WTC11 (cell line): ENCODE measurements around the gene NDOR1. TPM values are rescaled to one million over a fixed set of nuclear protein-coding genes. Genes with fewer than 3 reads are reported as not detected.

Experiments used
- ATAC-seq: fragments of 200-7000 bp; cut with Tn5 transposase; 2 replicates; pipeline ENCODE4 v1.10.0; 2021; ENCODE audit warnings: mild to moderate bottlenecking, moderate library complexity
- CTCF ChIA-PET: fragments of 300-600 bp; sonication (Branson Sonifier 250); formaldehyde crosslinking; loops from one replicate; lab custom pipeline; 2021; ENCODE audit warnings: antibody characterized with exemption; lab: Charles Lee
- POLR2A ChIA-PET: fragments of 350-600 bp; sonication (Branson Sonifier 250); formaldehyde crosslinking; loops from one replicate; lab custom pipeline; 2021; ENCODE audit warnings: antibody characterized with exemption; lab: Charles Lee
- DNase-seq: peaks from one replicate; pipeline ENCODE4 v3.0.0; 2021; ENCODE audit warnings: low spot score
- H3K27ac Mint-ChIP-seq: 2 replicates; pipeline ENCODE4 v1.8.0; 2021; ENCODE audit warnings: mixed read lengths
- H3K27me3 Mint-ChIP-seq: 2 replicates; pipeline ENCODE4 v1.8.0; 2021; ENCODE audit warnings: low read depth, mild to moderate bottlenecking, moderate library complexity, mixed read lengths
- H3K36me3 Mint-ChIP-seq: 2 replicates; pipeline ENCODE4 v1.8.0; 2021; ENCODE audit warnings: mixed read lengths
- H3K4me1 Mint-ChIP-seq: 2 replicates; pipeline ENCODE4 v1.8.0; 2022; ENCODE audit warnings: mixed read lengths
- H3K4me3 Mint-ChIP-seq: 2 replicates; pipeline ENCODE4 v1.8.0; 2021; ENCODE audit warnings: mild to moderate bottlenecking, moderate library complexity, mixed read lengths
- H3K9me3 Mint-ChIP-seq: 2 replicates; pipeline ENCODE4 v1.8.0; 2021; ENCODE audit warnings: mixed read lengths
- ESRRA ChIP-seq: sonication (generic); formaldehyde crosslinking; IDR thresholded peaks from 2 replicates; pipeline ENCODE4 v1.8.1; 2022; ENCODE audit warnings: mild to moderate bottlenecking, missing genetic modification reagents, borderline replicate concordance
- ETV6 ChIP-seq: sonication (generic); formaldehyde crosslinking; IDR thresholded peaks from 2 replicates; pipeline ENCODE4 v1.8.1; 2022; ENCODE audit warnings: mild to moderate bottlenecking, missing genetic modification reagents
- GTF2I ChIP-seq: fragments of 250-450 bp; sonication (Bioruptor Pico); conservative IDR thresholded peaks from 2 replicates; pipeline ENCODE4 v1.4.0; 2021; ENCODE audit warnings: mild to moderate bottlenecking
- JUN ChIP-seq: sonication (generic); formaldehyde crosslinking; IDR thresholded peaks from 2 replicates; pipeline ENCODE4 v1.8.0; 2023; ENCODE audit warnings: mild to moderate bottlenecking, missing genetic modification reagents
- PRRX2 ChIP-seq: fragments of 250-450 bp; sonication (Bioruptor Pico); IDR thresholded peaks from 2 replicates; pipeline ENCODE4 v1.8.0; 2021; ENCODE audit warnings: mild to moderate bottlenecking
- RELA ChIP-seq: sonication (generic); formaldehyde crosslinking; IDR thresholded peaks from 2 replicates; pipeline ENCODE4 v1.8.1; 2022; ENCODE audit warnings: missing genetic modification reagents, mild to moderate bottlenecking, borderline replicate concordance
- RORB ChIP-seq: fragments of 250-450 bp; sonication (Bioruptor Pico); IDR thresholded peaks from 2 replicates; pipeline ENCODE4 v1.9.0; 2021; ENCODE audit warnings: mild to moderate bottlenecking
- total RNA-seq: library from RNA; stranded (reverse); gene quantifications from 3 replicates; pipeline ENCODE4 v1.2.3, GENCODE V29; 2021
- TF ChIP-seq, protein P1 (sequence below): fragments of 250-450 bp; sonication (Bioruptor Pico); IDR thresholded peaks from 2 replicates; pipeline ENCODE4 v1.8.0; 2021; ENCODE audit warnings: mild to moderate bottlenecking
- TF ChIP-seq, protein P2 (sequence below): sonication (generic); formaldehyde crosslinking; IDR thresholded peaks from 2 replicates; pipeline ENCODE4 v1.8.0; 2022; ENCODE audit warnings: missing genetic modification reagents
- TF ChIP-seq, protein P3 (sequence below): fragments of 250-450 bp; sonication (Bioruptor Pico); IDR thresholded peaks from 2 replicates; pipeline ENCODE4 v1.9.0; 2021; ENCODE audit warnings: moderate library complexity, mild to moderate bottlenecking, inconsistent platforms, borderline replicate concordance
- TF ChIP-seq, protein P4 (sequence below): fragments of 200-600 bp; IDR thresholded peaks from 2 replicates; pipeline ENCODE4 v1.8.0; 2022; ENCODE audit warnings: antibody characterized with exemption
- TF ChIP-seq, protein P5 (sequence below): sonication (generic); formaldehyde crosslinking; IDR thresholded peaks from 2 replicates; pipeline ENCODE4 v1.8.1; 2022; ENCODE audit warnings: mild to moderate bottlenecking, moderate library complexity, missing genetic modification reagents

Gene NDOR1
- total RNA-seq, 1 experiment from 2014 or later, result 49.0 TPM

GRCh38 chr9:137157618-137158415, 47.7 kb upstream of the NDOR1 start (continued):
- no peak for TF ChIP-seq GTF2I (CRISPR knock-in tag)
- TF ChIP-seq, all 79 proteins: peak for 0

- TF ChIP-seq PRRX2 (CRISPR knock-in tag) (no peak), ESRRA (no peak), RELA (CRISPR knock-in tag) (no peak), RORB (CRISPR knock-in tag) (no peak), JUN (CRISPR knock-in tag) (no peak), ETV6 (no peak)
- TF ChIP-seq, protein P1, sequence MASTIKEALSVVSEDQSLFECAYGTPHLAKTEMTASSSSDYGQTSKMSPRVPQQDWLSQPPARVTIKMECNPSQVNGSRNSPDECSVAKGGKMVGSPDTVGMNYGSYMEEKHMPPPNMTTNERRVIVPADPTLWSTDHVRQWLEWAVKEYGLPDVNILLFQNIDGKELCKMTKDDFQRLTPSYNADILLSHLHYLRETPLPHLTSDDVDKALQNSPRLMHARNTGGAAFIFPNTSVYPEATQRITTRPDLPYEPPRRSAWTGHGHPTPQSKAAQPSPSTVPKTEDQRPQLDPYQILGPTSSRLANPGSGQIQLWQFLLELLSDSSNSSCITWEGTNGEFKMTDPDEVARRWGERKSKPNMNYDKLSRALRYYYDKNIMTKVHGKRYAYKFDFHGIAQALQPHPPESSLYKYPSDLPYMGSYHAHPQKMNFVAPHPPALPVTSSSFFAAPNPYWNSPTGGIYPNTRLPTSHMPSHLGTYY (CRISPR knock-in tag), result no peak
- TF ChIP-seq, protein P2, sequence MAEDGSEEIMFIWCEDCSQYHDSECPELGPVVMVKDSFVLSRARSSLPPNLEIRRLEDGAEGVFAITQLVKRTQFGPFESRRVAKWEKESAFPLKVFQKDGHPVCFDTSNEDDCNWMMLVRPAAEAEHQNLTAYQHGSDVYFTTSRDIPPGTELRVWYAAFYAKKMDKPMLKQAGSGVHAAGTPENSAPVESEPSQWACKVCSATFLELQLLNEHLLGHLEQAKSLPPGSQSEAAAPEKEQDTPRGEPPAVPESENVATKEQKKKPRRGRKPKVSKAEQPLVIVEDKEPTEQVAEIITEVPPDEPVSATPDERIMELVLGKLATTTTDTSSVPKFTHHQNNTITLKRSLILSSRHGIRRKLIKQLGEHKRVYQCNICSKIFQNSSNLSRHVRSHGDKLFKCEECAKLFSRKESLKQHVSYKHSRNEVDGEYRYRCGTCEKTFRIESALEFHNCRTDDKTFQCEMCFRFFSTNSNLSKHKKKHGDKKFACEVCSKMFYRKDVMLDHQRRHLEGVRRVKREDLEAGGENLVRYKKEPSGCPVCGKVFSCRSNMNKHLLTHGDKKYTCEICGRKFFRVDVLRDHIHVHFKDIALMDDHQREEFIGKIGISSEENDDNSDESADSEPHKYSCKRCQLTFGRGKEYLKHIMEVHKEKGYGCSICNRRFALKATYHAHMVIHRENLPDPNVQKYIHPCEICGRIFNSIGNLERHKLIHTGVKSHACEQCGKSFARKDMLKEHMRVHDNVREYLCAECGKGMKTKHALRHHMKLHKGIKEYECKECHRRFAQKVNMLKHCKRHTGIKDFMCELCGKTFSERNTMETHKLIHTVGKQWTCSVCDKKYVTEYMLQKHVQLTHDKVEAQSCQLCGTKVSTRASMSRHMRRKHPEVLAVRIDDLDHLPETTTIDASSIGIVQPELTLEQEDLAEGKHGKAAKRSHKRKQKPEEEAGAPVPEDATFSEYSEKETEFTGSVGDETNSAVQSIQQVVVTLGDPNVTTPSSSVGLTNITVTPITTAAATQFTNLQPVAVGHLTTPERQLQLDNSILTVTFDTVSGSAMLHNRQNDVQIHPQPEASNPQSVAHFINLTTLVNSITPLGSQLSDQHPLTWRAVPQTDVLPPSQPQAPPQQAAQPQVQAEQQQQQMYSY (CRISPR knock-in tag), result no peak
- TF ChIP-seq, protein P3, sequence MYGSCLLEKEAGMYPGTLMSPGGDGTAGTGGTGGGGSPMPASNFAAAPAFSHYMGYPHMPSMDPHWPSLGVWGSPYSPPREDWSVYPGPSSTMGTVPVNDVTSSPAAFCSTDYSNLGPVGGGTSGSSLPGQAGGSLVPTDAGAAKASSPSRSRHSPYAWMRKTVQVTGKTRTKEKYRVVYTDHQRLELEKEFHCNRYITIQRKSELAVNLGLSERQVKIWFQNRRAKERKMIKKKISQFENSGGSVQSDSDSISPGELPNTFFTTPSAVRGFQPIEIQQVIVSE (CRISPR knock-in tag), result no peak
- TF ChIP-seq, protein P4, sequence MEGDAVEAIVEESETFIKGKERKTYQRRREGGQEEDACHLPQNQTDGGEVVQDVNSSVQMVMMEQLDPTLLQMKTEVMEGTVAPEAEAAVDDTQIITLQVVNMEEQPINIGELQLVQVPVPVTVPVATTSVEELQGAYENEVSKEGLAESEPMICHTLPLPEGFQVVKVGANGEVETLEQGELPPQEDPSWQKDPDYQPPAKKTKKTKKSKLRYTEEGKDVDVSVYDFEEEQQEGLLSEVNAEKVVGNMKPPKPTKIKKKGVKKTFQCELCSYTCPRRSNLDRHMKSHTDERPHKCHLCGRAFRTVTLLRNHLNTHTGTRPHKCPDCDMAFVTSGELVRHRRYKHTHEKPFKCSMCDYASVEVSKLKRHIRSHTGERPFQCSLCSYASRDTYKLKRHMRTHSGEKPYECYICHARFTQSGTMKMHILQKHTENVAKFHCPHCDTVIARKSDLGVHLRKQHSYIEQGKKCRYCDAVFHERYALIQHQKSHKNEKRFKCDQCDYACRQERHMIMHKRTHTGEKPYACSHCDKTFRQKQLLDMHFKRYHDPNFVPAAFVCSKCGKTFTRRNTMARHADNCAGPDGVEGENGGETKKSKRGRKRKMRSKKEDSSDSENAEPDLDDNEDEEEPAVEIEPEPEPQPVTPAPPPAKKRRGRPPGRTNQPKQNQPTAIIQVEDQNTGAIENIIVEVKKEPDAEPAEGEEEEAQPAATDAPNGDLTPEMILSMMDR, result no peak
- TF ChIP-seq, protein P5, sequence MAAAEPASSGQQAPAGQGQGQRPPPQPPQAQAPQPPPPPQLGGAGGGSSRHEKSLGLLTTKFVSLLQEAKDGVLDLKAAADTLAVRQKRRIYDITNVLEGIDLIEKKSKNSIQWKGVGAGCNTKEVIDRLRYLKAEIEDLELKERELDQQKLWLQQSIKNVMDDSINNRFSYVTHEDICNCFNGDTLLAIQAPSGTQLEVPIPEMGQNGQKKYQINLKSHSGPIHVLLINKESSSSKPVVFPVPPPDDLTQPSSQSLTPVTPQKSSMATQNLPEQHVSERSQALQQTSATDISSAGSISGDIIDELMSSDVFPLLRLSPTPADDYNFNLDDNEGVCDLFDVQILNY (CRISPR knock-in tag), result no peak
- POLR2A ChIA-PET, result no interaction called here
- no peak for ATAC-seq
These were observed 46.9 kb upstream of the NDOR1 start for GRCh38 chr9:137158625-137159024.

More at GRCh38 chr9:137158625-137159024, 46.9 kb upstream of the NDOR1 start:
- Mint-ChIP-seq H3K4me3 (no peak overlapping the region), H3K9me3 (no peaks in the 10 kb centered on the region), H3K27ac (no peak overlapping the region), H3K36me3 (no peaks in the 10 kb centered on the region), H3K27me3 (peaks cover 82% of the 10 kb centered on the region), H3K4me1 (no peaks in the 10 kb centered on the region)
- CTCF ChIA-PET, result interaction anchor here (1.0 to 2.0 kb wide), 3 partner anchors 90 to 130 kb away, joined by 3 to 4 read pairs (median 3); no protein-coding TSS in a partner anchor
- no peak for DNase-seq
